ENCODE data around the gene BORCS5.

DNA sequence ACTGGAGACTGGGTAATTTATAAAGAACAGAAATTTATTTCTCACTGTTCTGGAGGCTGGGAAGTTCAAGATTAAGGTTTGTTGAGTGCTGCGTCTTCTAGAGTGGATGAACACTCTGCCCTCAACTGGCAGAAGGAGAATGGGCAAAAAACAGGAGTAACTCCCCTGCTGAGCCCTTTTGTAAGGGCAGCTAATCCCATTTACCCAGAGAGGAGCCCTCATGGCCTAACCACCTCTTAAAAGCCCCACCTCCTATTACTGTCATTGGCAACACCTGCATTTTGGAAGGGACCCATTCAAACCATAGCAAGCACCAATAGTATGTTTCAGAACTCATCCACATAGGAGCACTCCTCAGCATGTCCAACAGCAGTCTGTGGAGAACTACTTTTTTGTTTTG lies 47.4 kb downstream of the BORCS5 start:
- TF ChIP-seq GABPA (IDR thresholded peaks at IDR 0.05; ENCODE audit: borderline replicate concordance, insufficient read depth, low read length), result no peak
- TF ChIP-seq, protein P1, sequence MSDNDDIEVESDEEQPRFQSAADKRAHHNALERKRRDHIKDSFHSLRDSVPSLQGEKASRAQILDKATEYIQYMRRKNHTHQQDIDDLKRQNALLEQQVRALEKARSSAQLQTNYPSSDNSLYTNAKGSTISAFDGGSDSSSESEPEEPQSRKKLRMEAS (IDR thresholded peaks at IDR 0.05), result no peak
- TF ChIP-seq, protein P2, sequence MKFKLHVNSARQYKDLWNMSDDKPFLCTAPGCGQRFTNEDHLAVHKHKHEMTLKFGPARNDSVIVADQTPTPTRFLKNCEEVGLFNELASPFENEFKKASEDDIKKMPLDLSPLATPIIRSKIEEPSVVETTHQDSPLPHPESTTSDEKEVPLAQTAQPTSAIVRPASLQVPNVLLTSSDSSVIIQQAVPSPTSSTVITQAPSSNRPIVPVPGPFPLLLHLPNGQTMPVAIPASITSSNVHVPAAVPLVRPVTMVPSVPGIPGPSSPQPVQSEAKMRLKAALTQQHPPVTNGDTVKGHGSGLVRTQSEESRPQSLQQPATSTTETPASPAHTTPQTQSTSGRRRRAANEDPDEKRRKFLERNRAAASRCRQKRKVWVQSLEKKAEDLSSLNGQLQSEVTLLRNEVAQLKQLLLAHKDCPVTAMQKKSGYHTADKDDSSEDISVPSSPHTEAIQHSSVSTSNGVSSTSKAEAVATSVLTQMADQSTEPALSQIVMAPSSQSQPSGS (IDR thresholded peaks at IDR 0.05; ENCODE audit: low read length), result no peak
- no peak for TF ChIP-seq BCL11A (IDR thresholded peaks at IDR 0.05; ENCODE audit: low read depth in 2 of 2, low read length in 2 of 2)
- TF ChIP-seq, protein P3, sequence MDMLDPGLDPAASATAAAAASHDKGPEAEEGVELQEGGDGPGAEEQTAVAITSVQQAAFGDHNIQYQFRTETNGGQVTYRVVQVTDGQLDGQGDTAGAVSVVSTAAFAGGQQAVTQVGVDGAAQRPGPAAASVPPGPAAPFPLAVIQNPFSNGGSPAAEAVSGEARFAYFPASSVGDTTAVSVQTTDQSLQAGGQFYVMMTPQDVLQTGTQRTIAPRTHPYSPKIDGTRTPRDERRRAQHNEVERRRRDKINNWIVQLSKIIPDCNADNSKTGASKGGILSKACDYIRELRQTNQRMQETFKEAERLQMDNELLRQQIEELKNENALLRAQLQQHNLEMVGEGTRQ (IDR thresholded peaks at IDR 0.05; ENCODE audit: low read length), result no peak
- TF ChIP-seq EZH2 (IDR thresholded peaks at IDR 0.05; ENCODE audit: low read depth, low read length, severe bottlenecking), result no peak
- no peak for TF ChIP-seq BACH1 (IDR thresholded peaks at IDR 0.05; ENCODE audit: low read length)
- TF ChIP-seq EP300 (IDR thresholded peaks at IDR 0.05; ENCODE audit: borderline replicate concordance in 1 of 2, low read depth in 2 of 2, low read length in 2 of 2), result no peak
- TF ChIP-seq YY1 (IDR thresholded peaks at IDR 0.05; ENCODE audit: low read depth, low read length), result no peak
